PC-3 (cell line): ENCODE measurements around the gene OR51E1. TPM values are rescaled to one million over a fixed set of nuclear protein-coding genes. Genes with fewer than 3 reads are reported as not detected.

Experiments
- ATAC-seq: fragments of 200-7000 bp; cut with Tn5 transposase; 2 replicates; pipeline ENCODE4 v1.9.1; 2020; ENCODE audit warnings: mild to moderate bottlenecking, moderate library complexity
- BruUV-seq: library from RNA; stranded (reverse); fragments of 400-500 nt; replicated peaks from 2 replicates; lab custom pipeline; 2021; lab: Mats Ljungman, UMichigan
- CTCF ChIA-PET: fragments of 300-600 bp; sonication (Branson Sonifier 250); formaldehyde crosslinking; loops from one replicate; lab custom pipeline; 2022; ENCODE audit warnings: antibody characterized with exemption; lab: Charles Lee
- POLR2A ChIA-PET: fragments of 300-600 bp; sonication (Branson Sonifier 250); formaldehyde crosslinking; loops from one replicate; lab custom pipeline; 2022; ENCODE audit warnings: antibody characterized with exemption; ENCODE audit not compliant: unreplicated experiment; lab: Charles Lee
- DNase-seq: peaks from one replicate; pipeline ENCODE4 v3.0.0-alpha.2; 2015
- H2AFZ ChIP-seq: fragments of 300-600 bp; sonication (generic); 2 replicates; pipeline ENCODE4 v1.6.0; 2016; ENCODE audit warnings: antibody characterized with exemption, low read length
- H3F3A ChIP-seq: fragments of 300-600 bp; sonication (generic); one replicate; pipeline ENCODE4 v1.6.0; 2017; ENCODE audit warnings: antibody characterized with exemption, low read length, control low read depth, mild to moderate bottlenecking; ENCODE audit not compliant: unreplicated experiment
- H3K27ac ChIP-seq: fragments of 300-600 bp; sonication (generic); 2 replicates; pipeline ENCODE4 v1.5.1; 2016; ENCODE audit warnings: mild to moderate bottlenecking, low read length
- H3K27me3 ChIP-seq: fragments of 300-600 bp; sonication (generic); 2 replicates; pipeline ENCODE4 v1.6.1; 2016; ENCODE audit warnings: low read length, mixed read lengths
- H3K36me3 ChIP-seq: fragments of 300-600 bp; sonication (generic); 2 replicates; pipeline ENCODE4 v1.6.1; 2016; ENCODE audit warnings: low read depth, mixed run types, low read length, mixed read lengths
- H3K4me1 ChIP-seq: fragments of 300-600 bp; sonication (generic); 2 replicates; pipeline ENCODE4 v1.5.1; 2016; ENCODE audit warnings: low read length; ENCODE audit not compliant: insufficient read depth
- H3K4me2 ChIP-seq: fragments of 300-600 bp; sonication (generic); 2 replicates; pipeline ENCODE4 v1.6.0; 2016; ENCODE audit warnings: low read length
- H3K4me3 ChIP-seq: fragments of 300-600 bp; sonication (generic); 2 replicates; pipeline ENCODE4 v1.5.1; 2016; ENCODE audit warnings: mild to moderate bottlenecking, low read length, mixed read lengths
- H3K79me2 ChIP-seq: fragments of 300-600 bp; sonication (generic); 2 replicates; pipeline ENCODE4 v1.6.1; 2017; ENCODE audit warnings: low read length, mixed read lengths
- H3K9ac ChIP-seq: fragments of 300-600 bp; sonication (generic); 2 replicates; pipeline ENCODE4 v1.6.0; 2016; ENCODE audit warnings: mild to moderate bottlenecking, low read length
- H3K9me2 ChIP-seq: fragments of 300-600 bp; sonication (generic); replicated peaks from 2 replicates; pipeline ENCODE4 v1.6.1; 2016; ENCODE audit warnings: mixed run types, low read length, mixed read lengths
- H3K9me3 ChIP-seq: fragments of 300-600 bp; sonication (generic); 2 replicates; pipeline ENCODE4 v1.6.1; 2016; ENCODE audit warnings: low read length, mixed read lengths
- H4K20me1 ChIP-seq: fragments of 300-600 bp; sonication (generic); 2 replicates; pipeline ENCODE4 v1.6.1; 2016; ENCODE audit warnings: low read length, mixed read lengths
- EZH2 ChIP-seq: fragments of 300-600 bp; sonication (generic); IDR thresholded peaks from one replicate; pipeline ENCODE4 v1.6.1; 2017; ENCODE audit warnings: antibody characterized with exemption, mild to moderate bottlenecking, low read length; ENCODE audit not compliant: unreplicated experiment
- EZH2phosphoT487 ChIP-seq: fragments of 300-600 bp; sonication (generic); IDR thresholded peaks from 2 replicates; pipeline ENCODE4 v1.6.1; 2018; ENCODE audit warnings: mild to moderate bottlenecking, antibody characterized with exemption, low read length, borderline replicate concordance
- intact Hi-C: fragments of 100-400 bp; cut with micrococcal nuclease; formaldehyde crosslinking; loops from 2 replicates; pipeline ENCODE4 v1.9.0; 2023
- total RNA-seq: library from RNA; depleted of rRNA; stranded (reverse); fragments of >200 nt; gene quantifications from 2 replicates; pipeline ENCODE4 v1.2.3, GENCODE V29; 2014
- TF ChIP-seq, protein P1 (sequence below): fragments of 300-600 bp; sonication (generic); conservative IDR thresholded peaks from 2 replicates; pipeline ENCODE4 v1.5.1; 2017; ENCODE audit warnings: antibody characterized with exemption, low read depth, mild to moderate bottlenecking, low read length

OR51E1 gene
- total RNA-seq, 1 experiment from 2014 or later = not detected

DNA sequence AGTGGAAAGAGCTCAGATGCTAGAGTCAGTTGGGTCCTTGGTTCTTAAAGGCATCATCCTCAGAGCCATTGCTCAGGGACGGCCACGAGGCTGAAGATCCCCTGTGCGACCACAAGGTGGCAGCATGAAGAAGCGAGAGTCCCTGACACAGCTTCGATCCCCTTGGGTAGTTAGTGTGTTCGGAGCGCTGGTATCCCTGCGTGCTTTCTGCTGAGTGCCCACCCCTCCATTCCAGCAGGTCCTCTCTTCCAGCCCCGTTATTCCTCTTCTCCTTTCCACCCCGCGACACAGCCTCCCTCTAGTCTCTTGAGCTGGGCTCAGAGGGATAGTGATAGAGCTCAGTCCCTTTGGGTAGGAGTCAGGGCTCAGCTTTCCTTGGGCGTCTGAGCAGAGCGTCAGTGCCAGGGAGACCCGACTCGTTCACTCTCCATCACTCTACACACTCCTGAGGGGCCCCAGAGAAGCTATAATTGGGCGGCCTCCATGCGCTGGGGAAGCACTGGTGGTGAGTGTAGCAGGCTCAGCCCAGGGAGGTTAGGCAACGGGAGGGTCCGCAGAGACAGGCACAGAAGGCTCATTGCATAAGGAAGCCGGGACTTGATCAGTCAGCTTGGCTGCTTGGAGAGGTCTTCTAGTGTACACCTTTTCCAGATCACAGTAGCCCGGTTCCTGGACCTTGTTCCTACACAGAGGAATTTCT is 6.7 kb upstream of the OR51E1 start, which contains the start of gene OR51D1:
Gene OR51D1, plus strand, starts transcription at position 516 of the 700 bp plus-strand sequence. CDS start 2,314 bp downstream, outside the sequence.
- POLR2A ChIA-PET = no interaction called here
- CTCF ChIA-PET = interaction anchor here (0.6 kb wide), 1 partner anchor 36 kb away, joined by 3 read pairs; no protein-coding TSS in a partner anchor
- H3K9ac ChIP-seq = no peak within 1 kb of the TSS
- no TSS peak for BruUV-seq
- no peak within 1 kb of the TSS for H3K4me3 ChIP-seq
- no peaks in the 10 kb centered on the region for H4K20me1 ChIP-seq
- no peaks in the 10 kb centered on the region for H3K4me1 ChIP-seq
- H3K36me3 ChIP-seq = no peaks in the 10 kb centered on the region
- intact Hi-C loops = loop anchor here (1.0 kb wide), 1 partner anchor 367 kb away; no protein-coding TSS in a partner anchor
- no peaks in the 10 kb centered on the region for H3K9me3 ChIP-seq
- 0 out of 2 replicates have a peak within 1 kb of the TSS, but pooled peaks have one; percentile 46 for H2AFZ ChIP-seq
- H3K27ac ChIP-seq = no peak within 1 kb of the TSS
- no peaks in the 10 kb centered on the region for H3F3A ChIP-seq
- H3K9me2 ChIP-seq = no peaks in the 10 kb centered on the region
- TF ChIP-seq EZH2 = no peak
- TF ChIP-seq, protein P1, sequence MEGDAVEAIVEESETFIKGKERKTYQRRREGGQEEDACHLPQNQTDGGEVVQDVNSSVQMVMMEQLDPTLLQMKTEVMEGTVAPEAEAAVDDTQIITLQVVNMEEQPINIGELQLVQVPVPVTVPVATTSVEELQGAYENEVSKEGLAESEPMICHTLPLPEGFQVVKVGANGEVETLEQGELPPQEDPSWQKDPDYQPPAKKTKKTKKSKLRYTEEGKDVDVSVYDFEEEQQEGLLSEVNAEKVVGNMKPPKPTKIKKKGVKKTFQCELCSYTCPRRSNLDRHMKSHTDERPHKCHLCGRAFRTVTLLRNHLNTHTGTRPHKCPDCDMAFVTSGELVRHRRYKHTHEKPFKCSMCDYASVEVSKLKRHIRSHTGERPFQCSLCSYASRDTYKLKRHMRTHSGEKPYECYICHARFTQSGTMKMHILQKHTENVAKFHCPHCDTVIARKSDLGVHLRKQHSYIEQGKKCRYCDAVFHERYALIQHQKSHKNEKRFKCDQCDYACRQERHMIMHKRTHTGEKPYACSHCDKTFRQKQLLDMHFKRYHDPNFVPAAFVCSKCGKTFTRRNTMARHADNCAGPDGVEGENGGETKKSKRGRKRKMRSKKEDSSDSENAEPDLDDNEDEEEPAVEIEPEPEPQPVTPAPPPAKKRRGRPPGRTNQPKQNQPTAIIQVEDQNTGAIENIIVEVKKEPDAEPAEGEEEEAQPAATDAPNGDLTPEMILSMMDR = peak; percentile 73
- DNase-seq = peak; percentile 73
- ATAC-seq = peak; percentile 92
- 0 out of 2 replicates have a peak within 1 kb of the TSS, but pooled peaks have one; percentile 51 for H3K4me2 ChIP-seq
- H3K79me2 ChIP-seq = no peaks in the 10 kb centered on the region
- H3K27me3 ChIP-seq = no peaks in the 10 kb centered on the region; the same call in 1 of the 2 replicates

DNA sequence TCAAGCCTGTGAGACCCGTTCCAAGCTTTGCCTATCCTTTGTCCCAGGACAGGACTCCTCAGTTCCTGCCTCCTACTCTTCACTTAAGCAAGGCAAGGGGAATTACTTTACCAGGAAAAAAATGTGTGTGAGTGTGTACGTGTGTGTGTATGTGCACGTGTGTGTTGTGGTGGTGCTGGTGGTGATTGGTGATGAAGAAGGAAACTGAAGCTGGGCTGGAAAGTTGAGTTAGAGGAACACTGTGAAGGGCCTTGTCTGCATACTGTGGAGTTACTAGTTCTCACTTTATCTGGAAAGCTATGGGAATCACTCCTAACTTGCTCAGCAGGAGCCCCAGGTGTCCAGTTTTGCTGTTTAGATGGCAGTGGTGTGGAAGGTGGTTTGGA is 6.1 kb upstream of the OR51E1 start:
- BruUV-seq = no TSS peak
- TF ChIP-seq, protein P1 = no peak
- TF ChIP-seq EZH2phosphoT487 (no peak), EZH2 (no peak)
- H3K4me2 ChIP-seq = no peak overlapping the region
- no peaks in the 10 kb centered on the region for H4K20me1 ChIP-seq
- H3K27me3 ChIP-seq = no peaks in the 10 kb centered on the region; the same call in 1 of the 2 replicates
- no peak overlapping the region for H3K9ac ChIP-seq
- H3F3A ChIP-seq = no peaks in the 10 kb centered on the region
- DNase-seq = no peak
- no peak for ATAC-seq
- intact Hi-C loops = loop anchor here (1.0 kb wide), 1 partner anchor 367 kb away; no protein-coding TSS in a partner anchor
- CTCF ChIA-PET = no interaction called here
- no peaks in the 10 kb centered on the region for H3K36me3 ChIP-seq
- H3K27ac ChIP-seq = no peak overlapping the region
- no peaks in the 10 kb centered on the region for H3K79me2 ChIP-seq
- H3K4me3 ChIP-seq = no peak overlapping the region
- no peaks in the 10 kb centered on the region for H3K9me3 ChIP-seq
- no peak overlapping the region for H2AFZ ChIP-seq
- H3K4me1 ChIP-seq = no peaks in the 10 kb centered on the region
- no peaks in the 10 kb centered on the region for H3K9me2 ChIP-seq
- POLR2A ChIA-PET = no interaction called here

DNA sequence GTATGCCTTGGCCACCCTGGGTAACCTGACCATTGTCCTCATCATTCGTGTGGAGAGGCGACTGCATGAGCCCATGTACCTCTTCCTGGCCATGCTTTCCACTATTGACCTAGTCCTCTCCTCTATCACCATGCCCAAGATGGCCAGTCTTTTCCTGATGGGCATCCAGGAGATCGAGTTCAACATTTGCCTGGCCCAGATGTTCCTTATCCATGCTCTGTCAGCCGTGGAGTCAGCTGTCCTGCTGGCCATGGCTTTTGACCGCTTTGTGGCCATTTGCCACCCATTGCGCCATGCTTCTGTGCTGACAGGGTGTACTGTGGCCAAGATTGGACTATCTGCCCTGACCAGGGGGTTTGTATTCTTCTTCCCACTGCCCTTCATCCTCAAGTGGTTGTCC is 3.9 kb upstream of the OR51E1 start:
- ATAC-seq = no peak
- H3K9me2 ChIP-seq = no peaks in the 10 kb centered on the region
- H3K9ac ChIP-seq = no peak overlapping the region
- H3K4me3 ChIP-seq = no peak overlapping the region
- H3K4me2 ChIP-seq = no peak overlapping the region
- no peaks in the 10 kb centered on the region for H3F3A ChIP-seq
- H4K20me1 ChIP-seq = no peaks in the 10 kb centered on the region
- H3K27me3 ChIP-seq = no peaks in the 10 kb centered on the region; the same call in 1 of the 2 replicates
- CTCF ChIA-PET = no interaction called here
- no peaks in the 10 kb centered on the region for H3K36me3 ChIP-seq
- no peaks in the 10 kb centered on the region for H3K79me2 ChIP-seq
- H2AFZ ChIP-seq = no peak overlapping the region
- POLR2A ChIA-PET = no interaction called here
- no peaks in the 10 kb centered on the region for H3K9me3 ChIP-seq
- DNase-seq = no peak
- TF ChIP-seq EZH2 = no peak
- TF ChIP-seq, protein P1 = no peak
- TF ChIP-seq EZH2phosphoT487 = no peak
- H3K4me1 ChIP-seq = no peaks in the 10 kb centered on the region
- intact Hi-C loops = no loop called here
- BruUV-seq = no TSS peak
- no peak overlapping the region for H3K27ac ChIP-seq
